ENCODE data around the gene CHAF1A.

Gene CHAF1A

DNA sequence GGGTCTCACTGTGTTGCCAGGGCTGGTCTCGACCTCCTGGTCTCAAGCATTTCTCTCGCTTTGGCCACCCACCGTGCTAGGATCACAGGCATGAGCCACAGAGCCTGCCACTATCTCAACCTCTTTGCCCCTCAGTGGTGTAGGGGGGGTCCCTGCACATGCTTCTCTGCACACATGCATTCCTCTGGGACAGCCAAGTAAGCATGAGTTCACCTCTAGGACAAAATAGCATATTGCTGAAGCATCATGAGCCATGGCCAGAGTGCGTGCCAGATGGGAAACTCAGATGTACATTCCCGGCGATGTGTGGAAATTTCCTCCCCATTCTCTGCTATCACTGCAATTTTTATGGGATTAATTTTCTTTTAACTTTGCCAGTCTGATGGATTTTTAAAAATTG is 23.1 kb downstream of the CHAF1A start:
- CTCF ChIA-PET: no interaction called here
- Histone ChIP-seq H3K36me3 (ENCODE audit: control insufficient read depth in 2 of 2, insufficient read depth in 1 of 2, low read length in 2 of 2) (peaks cover 59 to 85% of the 10 kb centered on the region in 2 experiments), H3K27ac (ENCODE audit: extremely low read depth, low read depth, low read length) (no peak overlapping the region), H3K4me1 (ENCODE audit: control insufficient read depth, insufficient read depth, low read length) (no peaks in the 10 kb centered on the region), H3K4me3 (ENCODE audit: low read depth, low read length) (no peak overlapping the region), H3K9me3 (ENCODE audit: control insufficient read depth, insufficient read depth, low read depth, low read length) (no peaks in the 10 kb centered on the region)
- no peak for TF ChIP-seq ZNF10 (tag by site-specific recombination; IDR thresholded peaks at IDR 0.05)
- TF ChIP-seq PRDM1 (tag by site-specific recombination; IDR thresholded peaks at IDR 0.05): 0 out of 2 replicates have a peak, but pooled peaks have one; percentile 6
- POLR2A ChIA-PET: no interaction called here

DNA sequence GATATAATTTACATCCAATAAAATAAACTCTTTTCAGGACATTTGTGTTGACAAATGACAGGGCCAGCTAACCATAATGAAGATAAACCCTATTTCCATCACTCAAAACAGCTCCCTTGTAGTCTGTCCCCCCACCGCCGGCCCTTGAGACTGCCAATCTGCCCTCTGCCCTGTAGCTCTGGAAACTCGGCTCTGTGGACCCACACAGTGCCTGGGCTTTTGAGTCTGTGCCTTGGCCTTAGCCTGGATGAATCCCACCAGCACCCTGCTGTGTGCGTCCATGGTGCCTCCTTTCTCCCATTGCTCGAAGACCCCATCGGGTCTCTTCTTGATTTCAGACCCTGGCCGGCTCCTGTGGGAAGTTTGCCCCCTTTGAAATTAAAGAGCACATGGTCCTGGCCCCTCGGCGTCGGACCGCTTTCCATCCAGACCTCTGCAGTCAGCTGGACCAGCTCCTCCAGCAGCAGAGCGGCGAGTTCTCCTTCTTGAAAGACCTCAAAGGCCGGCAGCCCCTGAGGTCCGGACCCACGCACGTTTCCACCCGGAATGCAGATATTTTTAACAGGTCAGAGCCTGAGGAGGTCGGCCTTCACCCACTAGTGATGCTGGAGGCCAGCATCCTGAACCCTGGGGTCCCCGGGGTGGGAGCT is 26.0 kb downstream of the CHAF1A start:
- no peak overlapping the region for H3K27ac ChIP-seq (ENCODE audit: extremely low read depth, low read depth, low read length)
- ChIA-PET CTCF (interaction anchor here (1.6 kb wide), 1 partner anchor 208 kb away, joined by 3 read pairs; no protein-coding TSS in a partner anchor), POLR2A (interaction anchor here (0.5 to 1.6 kb wide), 4 partner anchors 12 to 197 kb away, joined by 3 to 8 read pairs (median 3); no protein-coding TSS in a partner anchor)
- peaks cover 56 to 87% of the 10 kb centered on the region in 2 experiments for H3K36me3 ChIP-seq (ENCODE audit: control insufficient read depth in 2 of 2, insufficient read depth in 1 of 2, low read length in 2 of 2)
- peak; percentile 13; the same call in 1 of the 2 replicates for TF ChIP-seq ZNF664 (tag by site-specific recombination; IDR thresholded peaks at IDR 0.05)
- TF ChIP-seq GLIS1 (tag by site-specific recombination; IDR thresholded peaks at IDR 0.05): no peak
- H3K4me3 ChIP-seq (ENCODE audit: low read depth, low read length): no peak overlapping the region
- H3K9me3 ChIP-seq (ENCODE audit: control insufficient read depth, insufficient read depth, low read depth, low read length): no peaks in the 10 kb centered on the region
- H3K4me1 ChIP-seq (ENCODE audit: control insufficient read depth, insufficient read depth, low read length): no peaks in the 10 kb centered on the region

DNA sequence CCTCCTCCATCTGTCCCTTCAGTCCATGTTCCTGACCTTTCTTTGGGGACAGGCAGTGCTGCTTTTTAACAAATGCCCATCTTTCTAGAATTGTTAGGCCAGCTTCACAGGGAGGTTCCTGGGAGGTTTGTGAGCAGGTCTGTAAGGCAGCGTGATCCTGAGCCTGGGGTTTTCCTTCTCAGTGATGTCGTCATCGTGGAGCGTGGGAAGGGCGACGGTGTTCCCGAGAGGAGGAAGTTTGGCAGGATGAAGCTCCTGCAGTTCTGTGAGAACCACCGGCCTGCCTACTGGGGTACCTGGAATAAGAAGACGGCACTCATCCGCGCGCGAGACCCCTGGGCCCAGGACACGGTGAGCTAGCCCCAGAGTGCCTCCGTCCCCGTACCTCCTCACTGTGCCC is 26.8 kb downstream of the CHAF1A start:
- Histone ChIP-seq H3K9me3 (ENCODE audit: control insufficient read depth, insufficient read depth, low read depth, low read length) (no peaks in the 10 kb centered on the region), H3K4me1 (ENCODE audit: control insufficient read depth, insufficient read depth, low read length) (no peaks in the 10 kb centered on the region), H3K36me3 (ENCODE audit: control insufficient read depth in 2 of 2, insufficient read depth in 1 of 2, low read length in 2 of 2) (peaks cover 61 to 87% of the 10 kb centered on the region in 2 experiments), H3K27ac (ENCODE audit: extremely low read depth, low read depth, low read length) (no peak overlapping the region), H3K4me3 (ENCODE audit: low read depth, low read length) (no peak overlapping the region)
- TF ChIP-seq ZBTB7A (tag by site-specific recombination; IDR thresholded peaks at IDR 0.05; ENCODE audit: low read depth) (no peak), KLF10 (tag by site-specific recombination; IDR thresholded peaks at IDR 0.05) (no peak), SETDB1 (IDR thresholded peaks at IDR 0.05; ENCODE audit: insufficient read length, low read length) (no peak), REPIN1 (tag by site-specific recombination; IDR thresholded peaks at IDR 0.05; ENCODE audit: low read depth) (no peak), ZNF184 (tag by site-specific recombination; IDR thresholded peaks at IDR 0.05) (no peak), ZNF660 (tag by site-specific recombination; IDR thresholded peaks at IDR 0.05) (no peak), ZNF140 (tag by site-specific recombination; IDR thresholded peaks at IDR 0.05) (no peak), ZFP69B (tag by site-specific recombination; IDR thresholded peaks at IDR 0.05) (no peak), ZNF837 (tag by site-specific recombination; IDR thresholded peaks at IDR 0.05) (no peak)
- TF ChIP-seq, protein P1, sequence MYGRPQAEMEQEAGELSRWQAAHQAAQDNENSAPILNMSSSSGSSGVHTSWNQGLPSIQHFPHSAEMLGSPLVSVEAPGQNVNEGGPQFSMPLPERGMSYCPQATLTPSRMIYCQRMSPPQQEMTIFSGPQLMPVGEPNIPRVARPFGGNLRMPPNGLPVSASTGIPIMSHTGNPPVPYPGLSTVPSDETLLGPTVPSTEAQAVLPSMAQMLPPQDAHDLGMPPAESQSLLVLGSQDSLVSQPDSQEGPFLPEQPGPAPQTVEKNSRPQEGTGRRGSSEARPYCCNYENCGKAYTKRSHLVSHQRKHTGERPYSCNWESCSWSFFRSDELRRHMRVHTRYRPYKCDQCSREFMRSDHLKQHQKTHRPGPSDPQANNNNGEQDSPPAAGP (tag by site-specific recombination; IDR thresholded peaks at IDR 0.05): no peak
- POLR2A ChIA-PET: interaction anchor here (0.5 to 1.6 kb wide), 3 partner anchors 12 to 48 kb away, joined by 4 to 8 read pairs (median 4); no protein-coding TSS in a partner anchor
- CTCF ChIA-PET: interaction anchor here (1.2 kb wide), 1 partner anchor 13 kb away, joined by 3 read pairs; no protein-coding TSS in a partner anchor

DNA sequence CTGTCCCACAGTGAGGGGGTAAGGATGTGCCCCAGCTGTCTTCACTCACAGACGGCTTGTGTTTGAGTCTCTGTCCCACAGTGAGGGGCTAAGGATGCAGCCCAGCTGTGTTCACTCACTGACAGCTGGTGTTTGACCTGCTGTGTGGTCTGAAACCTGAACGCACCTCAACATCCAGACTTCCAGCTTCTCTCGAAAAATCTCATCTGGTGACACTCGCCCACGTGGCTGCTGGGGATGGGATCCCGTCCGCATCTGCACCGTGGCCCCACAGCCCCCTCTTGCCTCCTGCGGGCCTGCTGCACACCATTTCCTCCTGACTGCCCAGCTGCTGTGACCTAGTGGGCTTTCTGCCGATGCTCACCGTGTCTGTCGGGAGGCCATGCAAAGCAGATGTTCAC is 27.3 kb downstream of the CHAF1A start:
- H3K4me1 ChIP-seq (ENCODE audit: control insufficient read depth, insufficient read depth, low read length): no peaks in the 10 kb centered on the region
- POLR2A ChIA-PET: interaction anchor here (0.8 to 1.6 kb wide), 2 partner anchors 13 to 20 kb away, joined by 4 to 8 read pairs; no protein-coding TSS in a partner anchor
- peaks cover 60 to 87% of the 10 kb centered on the region in 2 experiments for H3K36me3 ChIP-seq (ENCODE audit: control insufficient read depth in 2 of 2, insufficient read depth in 1 of 2, low read length in 2 of 2)
- no peak overlapping the region for H3K4me3 ChIP-seq (ENCODE audit: low read depth, low read length)
- CTCF ChIA-PET: interaction anchor here (1.2 kb wide), 1 partner anchor 14 kb away, joined by 3 read pairs; no protein-coding TSS in a partner anchor
- no peak overlapping the region for H3K27ac ChIP-seq (ENCODE audit: extremely low read depth, low read depth, low read length)
- no peaks in the 10 kb centered on the region for H3K9me3 ChIP-seq (ENCODE audit: control insufficient read depth, insufficient read depth, low read depth, low read length)
- TF ChIP-seq ZNF843 (tag by site-specific recombination; IDR thresholded peaks at IDR 0.05): no peak
- no peak for TF ChIP-seq ZNF768 (tag by site-specific recombination; IDR thresholded peaks at IDR 0.05)
- TF ChIP-seq, protein P2, sequence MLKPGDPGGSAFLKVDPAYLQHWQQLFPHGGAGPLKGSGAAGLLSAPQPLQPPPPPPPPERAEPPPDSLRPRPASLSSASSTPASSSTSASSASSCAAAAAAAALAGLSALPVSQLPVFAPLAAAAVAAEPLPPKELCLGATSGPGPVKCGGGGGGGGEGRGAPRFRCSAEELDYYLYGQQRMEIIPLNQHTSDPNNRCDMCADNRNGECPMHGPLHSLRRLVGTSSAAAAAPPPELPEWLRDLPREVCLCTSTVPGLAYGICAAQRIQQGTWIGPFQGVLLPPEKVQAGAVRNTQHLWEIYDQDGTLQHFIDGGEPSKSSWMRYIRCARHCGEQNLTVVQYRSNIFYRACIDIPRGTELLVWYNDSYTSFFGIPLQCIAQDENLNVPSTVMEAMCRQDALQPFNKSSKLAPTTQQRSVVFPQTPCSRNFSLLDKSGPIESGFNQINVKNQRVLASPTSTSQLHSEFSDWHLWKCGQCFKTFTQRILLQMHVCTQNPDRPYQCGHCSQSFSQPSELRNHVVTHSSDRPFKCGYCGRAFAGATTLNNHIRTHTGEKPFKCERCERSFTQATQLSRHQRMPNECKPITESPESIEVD (tag by site-specific recombination; IDR thresholded peaks at IDR 0.05): no peak
- no peak for TF ChIP-seq MEIS1 (CRISPR knock-in tag; IDR thresholded peaks at IDR 0.05; ENCODE audit: borderline replicate concordance)
- TF ChIP-seq ZNF16 (tag by site-specific recombination; IDR thresholded peaks at IDR 0.05; ENCODE audit: low read depth): no peak
- TF ChIP-seq, protein P3, sequence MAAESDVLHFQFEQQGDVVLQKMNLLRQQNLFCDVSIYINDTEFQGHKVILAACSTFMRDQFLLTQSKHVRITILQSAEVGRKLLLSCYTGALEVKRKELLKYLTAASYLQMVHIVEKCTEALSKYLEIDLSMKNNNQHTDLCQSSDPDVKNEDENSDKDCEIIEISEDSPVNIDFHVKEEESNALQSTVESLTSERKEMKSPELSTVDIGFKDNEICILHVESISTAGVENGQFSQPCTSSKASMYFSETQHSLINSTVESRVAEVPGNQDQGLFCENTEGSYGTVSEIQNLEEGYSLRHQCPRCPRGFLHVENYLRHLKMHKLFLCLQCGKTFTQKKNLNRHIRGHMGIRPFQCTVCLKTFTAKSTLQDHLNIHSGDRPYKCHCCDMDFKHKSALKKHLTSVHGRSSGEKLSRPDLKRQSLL (tag by site-specific recombination; IDR thresholded peaks at IDR 0.05): no peak
- no peak for TF ChIP-seq ZNF747 (tag by site-specific recombination; IDR thresholded peaks at IDR 0.05)
- no peak for TF ChIP-seq ZNF610 (tag by site-specific recombination; IDR thresholded peaks at IDR 0.05; ENCODE audit: borderline replicate concordance)
- TF ChIP-seq ZNF654 (tag by site-specific recombination; IDR thresholded peaks at IDR 0.05; ENCODE audit: low read depth): no peak
- no peak for TF ChIP-seq ZNF423 (tag by site-specific recombination; IDR thresholded peaks at IDR 0.05)
- TF ChIP-seq FEZF1 (tag by site-specific recombination; IDR thresholded peaks at IDR 0.05): no peak
- TF ChIP-seq ZNF169 (tag by site-specific recombination; IDR thresholded peaks at IDR 0.05): no peak

Data from HEK293 (cell line).